ENCODE results near the gene MFAP1. TPM values are rescaled to one million over a fixed set of nuclear protein-coding genes. Genes with fewer than 3 reads are reported as not detected.

The MFAP1 gene, protein sequence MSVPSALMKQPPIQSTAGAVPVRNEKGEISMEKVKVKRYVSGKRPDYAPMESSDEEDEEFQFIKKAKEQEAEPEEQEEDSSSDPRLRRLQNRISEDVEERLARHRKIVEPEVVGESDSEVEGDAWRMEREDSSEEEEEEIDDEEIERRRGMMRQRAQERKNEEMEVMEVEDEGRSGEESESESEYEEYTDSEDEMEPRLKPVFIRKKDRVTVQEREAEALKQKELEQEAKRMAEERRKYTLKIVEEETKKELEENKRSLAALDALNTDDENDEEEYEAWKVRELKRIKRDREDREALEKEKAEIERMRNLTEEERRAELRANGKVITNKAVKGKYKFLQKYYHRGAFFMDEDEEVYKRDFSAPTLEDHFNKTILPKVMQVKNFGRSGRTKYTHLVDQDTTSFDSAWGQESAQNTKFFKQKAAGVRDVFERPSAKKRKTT
- total RNA-seq = 25.5 and 28.6 TPM in 2 replicates

- no peaks in the 10 kb centered on the region for H3K27me3 ChIP-seq (ENCODE audit: control insufficient read depth, insufficient read depth, low read length)
- TF ChIP-seq CTCF (IDR thresholded peaks at IDR 0.05; ENCODE audit: insufficient read depth, low read length, poor library complexity, severe bottlenecking) = no peak
- peak; percentile 91 for DNase-seq (ENCODE audit: low read depth)
Observed at GRCh38 chr15:43824302-43825246, at the start of gene MFAP1. TSS of gene MFAP1 (minus strand) at chr15:43824690. CDS start at chr15:43824569, 121 bp downstream.

GRCh38 chr15:43873651-43874050 is 49.2 kb upstream of the MFAP1 start:
- H3K36me3 ChIP-seq (ENCODE audit: control insufficient read depth, insufficient read depth, low read length) = no peaks in the 10 kb centered on the region
- no peak for DNase-seq (ENCODE audit: low read depth)
- H3K4me3 ChIP-seq (ENCODE audit: low read depth, low read length) = no peak overlapping the region
- no peaks in the 10 kb centered on the region for H3K27me3 ChIP-seq (ENCODE audit: control insufficient read depth, insufficient read depth, low read length)
- no peak for TF ChIP-seq CTCF (IDR thresholded peaks at IDR 0.05; ENCODE audit: insufficient read depth, low read length, poor library complexity, severe bottlenecking)

More at GRCh38 chr15:43824302-43825246, at the start of gene MFAP1:
- no peaks in the 10 kb centered on the region for H3K36me3 ChIP-seq (ENCODE audit: control insufficient read depth, insufficient read depth, low read length)
- H3K4me3 ChIP-seq (ENCODE audit: low read depth, low read length) = peak within 1 kb of the TSS; percentile 58

DNA sequence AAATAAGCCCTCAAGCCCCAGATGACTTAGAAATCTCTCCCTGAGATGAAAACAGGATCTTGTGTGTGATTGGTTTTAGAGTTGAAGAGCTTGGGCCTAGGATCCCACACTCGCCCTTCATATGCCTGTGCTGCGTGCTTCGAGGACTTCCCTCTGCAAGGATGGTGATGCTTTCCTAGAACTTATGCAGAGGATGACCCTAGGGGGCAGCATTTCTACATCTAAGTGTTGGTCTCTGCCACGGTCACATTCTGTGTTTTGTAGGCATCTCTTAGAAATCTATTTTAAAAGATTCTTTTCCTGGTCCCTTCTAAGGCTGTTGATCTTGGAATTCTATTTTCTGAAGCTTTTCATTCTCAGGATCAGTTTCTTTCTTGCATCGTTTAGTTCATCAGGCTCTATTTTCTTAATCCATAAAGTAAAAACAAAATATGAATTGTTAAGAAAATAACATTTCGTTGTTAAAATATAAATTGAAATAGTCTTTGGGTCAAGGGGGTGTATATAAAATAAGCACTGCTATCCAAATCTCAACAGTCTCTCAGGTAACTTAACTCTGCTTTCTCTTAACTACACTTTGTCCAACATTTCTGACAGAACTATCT is 48.0 kb upstream of the MFAP1 start:
- Histone ChIP-seq H3K4me3 (ENCODE audit: low read depth, low read length) (no peak overlapping the region), H3K27me3 (ENCODE audit: control insufficient read depth, insufficient read depth, low read length) (no peaks in the 10 kb centered on the region), H3K36me3 (ENCODE audit: control insufficient read depth, insufficient read depth, low read length) (no peaks in the 10 kb centered on the region)
- peak; percentile 45 for TF ChIP-seq CTCF (IDR thresholded peaks at IDR 0.05; ENCODE audit: insufficient read depth, low read length, poor library complexity, severe bottlenecking)
- DNase-seq (ENCODE audit: low read depth) = peak; percentile 18

DNA sequence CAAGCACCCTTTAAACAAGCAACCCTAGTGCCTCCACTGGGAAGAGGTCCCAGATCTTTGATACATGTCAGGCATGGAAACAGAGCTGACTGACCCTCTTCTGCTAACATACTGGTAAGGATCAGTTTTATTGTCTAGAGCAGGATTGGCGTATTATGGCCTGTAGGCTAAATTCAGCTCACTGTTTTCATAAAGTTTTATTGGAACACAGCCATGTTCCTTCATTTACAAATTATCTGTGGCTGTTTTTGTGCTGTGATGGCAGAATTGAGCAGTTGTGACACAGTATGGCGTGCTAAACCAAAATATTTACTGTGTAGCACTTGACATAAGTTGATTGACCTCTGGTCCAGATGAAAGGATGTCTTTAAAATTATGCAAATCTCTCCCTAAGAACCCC is 47.3 kb upstream of the MFAP1 start:
- Histone ChIP-seq H3K4me3 (ENCODE audit: low read depth, low read length) (no peak overlapping the region), H3K36me3 (ENCODE audit: control insufficient read depth, insufficient read depth, low read length) (no peaks in the 10 kb centered on the region), H3K27me3 (ENCODE audit: control insufficient read depth, insufficient read depth, low read length) (no peaks in the 10 kb centered on the region)
- TF ChIP-seq CTCF (IDR thresholded peaks at IDR 0.05; ENCODE audit: insufficient read depth, low read length, poor library complexity, severe bottlenecking) = no peak
- DNase-seq (ENCODE audit: low read depth) = no peak

DNA sequence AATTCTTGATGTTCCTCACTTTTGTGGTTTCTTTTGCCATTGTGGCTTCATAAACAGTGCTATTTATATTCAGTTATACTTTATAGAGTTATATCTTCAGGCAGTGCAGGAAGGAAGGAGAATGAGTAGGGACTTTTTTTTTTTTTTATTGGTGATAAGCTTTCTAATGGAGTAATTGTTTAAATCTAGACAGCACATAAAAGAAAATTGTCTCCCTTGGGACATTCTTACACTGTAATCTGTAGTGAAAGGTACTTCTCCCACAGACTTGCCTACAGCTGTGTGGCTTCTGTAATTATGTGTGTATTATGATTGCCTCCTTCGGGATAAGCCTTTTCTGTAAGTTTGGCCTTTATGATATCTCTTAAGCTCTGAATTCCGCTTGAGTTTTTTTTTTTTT is 43.9 kb upstream of the MFAP1 start:
- no peaks in the 10 kb centered on the region for H3K36me3 ChIP-seq (ENCODE audit: control insufficient read depth, insufficient read depth, low read length)

More for the DNA sequence above, 43.9 kb upstream of the MFAP1 start:
- Histone ChIP-seq H3K4me3 (ENCODE audit: low read depth, low read length) (no peak overlapping the region), H3K27me3 (ENCODE audit: control insufficient read depth, insufficient read depth, low read length) (no peaks in the 10 kb centered on the region)
- no peak for DNase-seq (ENCODE audit: low read depth)
- no peak for TF ChIP-seq CTCF (IDR thresholded peaks at IDR 0.05; ENCODE audit: insufficient read depth, low read length, poor library complexity, severe bottlenecking)

Measured in kidney epithelial cell (primary cell).